Stomach (tissue), 4 donors: ENCODE results near the gene STK4.

Experiments used
- POLR2A ChIP-seq, 4 donors: fragments of 450-650 bp; IDR thresholded peaks; one replicate each; pipeline ENCODE4 v1.6.1; 2016; ENCODE audit warnings: antibody characterized with exemption in 4 of 4, control low read depth in 2 of 4, mild to moderate bottlenecking in 1 of 4, moderate library complexity in 1 of 4
- TF ChIP-seq, protein P1 (sequence below), 7 experiments: fragments of 450-650 bp in 4 of 7; fragments of 200-600 bp in 3 of 7; sonication (generic) in 3 of 7; IDR thresholded peaks; one replicate each; pipeline ENCODE4 v1.5.1; 2016 to 2019; ENCODE audit warnings: antibody characterized with exemption in 7 of 7, control low read depth in 2 of 7, mild to moderate bottlenecking in 1 of 7

DNA sequence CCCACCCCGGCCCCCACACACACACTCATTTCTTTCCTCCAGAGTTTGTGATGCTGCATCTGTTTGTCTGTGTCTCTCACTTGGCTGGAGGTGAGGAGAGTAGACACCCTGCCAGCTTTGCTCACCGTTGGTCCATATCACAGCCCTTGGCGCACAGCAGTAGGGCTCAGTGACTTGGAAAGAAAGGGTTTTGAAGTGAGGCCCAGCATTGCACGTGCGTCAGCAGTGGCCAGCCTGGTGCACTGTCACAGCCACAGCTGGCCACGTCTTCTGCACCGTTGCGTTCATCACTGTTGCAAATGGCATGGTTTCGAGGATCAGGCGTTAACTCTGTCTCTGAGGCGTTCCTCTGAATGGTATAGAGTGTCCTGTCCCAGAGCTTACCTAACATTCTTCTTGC lies 145.0 kb downstream of the STK4 start:
- no peak for TF ChIP-seq POLR2A (IDR thresholded peaks at IDR 0.05)
- TF ChIP-seq, protein P1, sequence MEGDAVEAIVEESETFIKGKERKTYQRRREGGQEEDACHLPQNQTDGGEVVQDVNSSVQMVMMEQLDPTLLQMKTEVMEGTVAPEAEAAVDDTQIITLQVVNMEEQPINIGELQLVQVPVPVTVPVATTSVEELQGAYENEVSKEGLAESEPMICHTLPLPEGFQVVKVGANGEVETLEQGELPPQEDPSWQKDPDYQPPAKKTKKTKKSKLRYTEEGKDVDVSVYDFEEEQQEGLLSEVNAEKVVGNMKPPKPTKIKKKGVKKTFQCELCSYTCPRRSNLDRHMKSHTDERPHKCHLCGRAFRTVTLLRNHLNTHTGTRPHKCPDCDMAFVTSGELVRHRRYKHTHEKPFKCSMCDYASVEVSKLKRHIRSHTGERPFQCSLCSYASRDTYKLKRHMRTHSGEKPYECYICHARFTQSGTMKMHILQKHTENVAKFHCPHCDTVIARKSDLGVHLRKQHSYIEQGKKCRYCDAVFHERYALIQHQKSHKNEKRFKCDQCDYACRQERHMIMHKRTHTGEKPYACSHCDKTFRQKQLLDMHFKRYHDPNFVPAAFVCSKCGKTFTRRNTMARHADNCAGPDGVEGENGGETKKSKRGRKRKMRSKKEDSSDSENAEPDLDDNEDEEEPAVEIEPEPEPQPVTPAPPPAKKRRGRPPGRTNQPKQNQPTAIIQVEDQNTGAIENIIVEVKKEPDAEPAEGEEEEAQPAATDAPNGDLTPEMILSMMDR (IDR thresholded peaks at IDR 0.05): no peak
